H9 (cell line): Measurements from ENCODE around the gene CYTH3. TPM values are rescaled to one million over a fixed set of nuclear protein-coding genes. Genes with fewer than 3 reads are reported as not detected.

ENCODE experiments used
- DNase-seq: peaks from one replicate; pipeline ENCODE4 v3.0.0-alpha.2; 2017
- H2AFZ ChIP-seq: one replicate; pipeline ENCODE4 v1.6.1; 2013; ENCODE audit warnings: mild to moderate bottlenecking, low read length, control low read depth, moderate library complexity
- H2AK5ac ChIP-seq: 2 replicates; pipeline ENCODE4 v1.6.1; 2013; ENCODE audit warnings: low read length, control low read depth, mixed read lengths; ENCODE audit not compliant: insufficient read length
- H2BK120ac ChIP-seq: one replicate; pipeline ENCODE4 v1.6.1; 2013; ENCODE audit warnings: low read depth, mild to moderate bottlenecking, low read length, control low read depth, inconsistent platforms; ENCODE audit not compliant: poor library complexity, severe bottlenecking
- H2BK12ac ChIP-seq: 2 replicates; pipeline ENCODE4 v1.6.1; 2013; ENCODE audit warnings: low read length, control low read depth, mixed read lengths, low read depth; ENCODE audit not compliant: insufficient read length
- H2BK15ac ChIP-seq: 2 replicates; pipeline ENCODE4 v1.6.1; 2013; ENCODE audit warnings: low read depth, low read length, control low read depth
- H2BK20ac ChIP-seq: one replicate; pipeline ENCODE4 v1.6.1; 2013; ENCODE audit warnings: low read depth, mild to moderate bottlenecking, low read length, control low read depth, inconsistent platforms; ENCODE audit not compliant: poor library complexity, severe bottlenecking
- H2BK5ac ChIP-seq: 2 replicates; pipeline ENCODE4 v1.6.1; 2013; ENCODE audit warnings: low read length, control low read depth, mixed read lengths; ENCODE audit not compliant: insufficient read length
- H3K14ac ChIP-seq: 2 replicates; pipeline ENCODE4 v1.6.1; 2013; ENCODE audit warnings: low read length, control low read depth; ENCODE audit not compliant: insufficient read depth
- H3K18ac ChIP-seq: 2 replicates; pipeline ENCODE4 v1.6.1; 2013; ENCODE audit warnings: low read depth, mild to moderate bottlenecking, mixed read lengths, low read length, control low read depth; ENCODE audit not compliant: insufficient read length
- H3K23ac ChIP-seq: 2 replicates; pipeline ENCODE4 v1.6.1; 2013; ENCODE audit warnings: low read length, control low read depth, mixed read lengths, low read depth; ENCODE audit not compliant: insufficient read length
- H3K23me2 ChIP-seq: 2 replicates; pipeline ENCODE4 v1.6.1; 2013; ENCODE audit warnings: low read depth, mild to moderate bottlenecking, mixed read lengths, low read length, control low read depth; ENCODE audit not compliant: insufficient read length, poor library complexity, severe bottlenecking
- H3K27ac ChIP-seq: 2 replicates; pipeline ENCODE4 v1.5.1; 2013; ENCODE audit warnings: low read length, control low read depth, mixed read lengths, low read depth; ENCODE audit not compliant: insufficient read length
- H3K27me3 ChIP-seq: 2 replicates; pipeline ENCODE4 v1.6.1; 2013; ENCODE audit warnings: low read length, control low read depth, inconsistent platforms; ENCODE audit not compliant: insufficient read depth
- H3K4ac ChIP-seq: 2 replicates; pipeline ENCODE4 v1.6.1; 2013; ENCODE audit warnings: low read depth, mild to moderate bottlenecking, control low read depth, inconsistent platforms, low read length, moderate library complexity
- H3K4me1 ChIP-seq: 2 replicates; pipeline ENCODE4 v1.6.1; 2013; ENCODE audit warnings: low read length, control low read depth, inconsistent platforms; ENCODE audit not compliant: insufficient read depth
- H3K4me2 ChIP-seq: 2 replicates; pipeline ENCODE4 v1.6.1; 2013; ENCODE audit warnings: low read length, control low read depth, mixed read lengths; ENCODE audit not compliant: insufficient read length, insufficient read depth
- H3K56ac ChIP-seq: 2 replicates; pipeline ENCODE4 v1.6.1; 2013; ENCODE audit warnings: low read depth, mild to moderate bottlenecking, mixed read lengths, low read length, control low read depth; ENCODE audit not compliant: insufficient read length
- H3K79me1 ChIP-seq: 2 replicates; pipeline ENCODE4 v1.6.1; 2013; ENCODE audit warnings: low read depth, mild to moderate bottlenecking, moderate library complexity, low read length, control low read depth, inconsistent platforms; ENCODE audit not compliant: insufficient read depth, poor library complexity, severe bottlenecking
- H3K79me2 ChIP-seq: 2 replicates; pipeline ENCODE4 v1.6.1; 2013; ENCODE audit warnings: low read length, control low read depth, inconsistent platforms; ENCODE audit not compliant: insufficient read depth
- H3K9ac ChIP-seq: 2 replicates; pipeline ENCODE4 v1.6.1; 2013; ENCODE audit warnings: low read length, control low read depth, mixed read lengths; ENCODE audit not compliant: insufficient read length; ENCODE audit errors: extremely low read depth
- H3K9me3 ChIP-seq: one replicate; pipeline ENCODE4 v1.6.1; 2013; ENCODE audit warnings: low read depth, low read length, inconsistent platforms; ENCODE audit not compliant: control insufficient read depth
- H3T11ph ChIP-seq: one replicate; pipeline ENCODE4 v1.6.1; 2013; ENCODE audit warnings: mild to moderate bottlenecking, low read length, control low read depth, inconsistent platforms
- H4K20me1 ChIP-seq: one replicate; pipeline ENCODE4 v1.6.1; 2013; ENCODE audit not compliant: control insufficient read depth, insufficient read length, insufficient read depth
- H4K5ac ChIP-seq: 2 replicates; pipeline ENCODE4 v1.6.1; 2013; ENCODE audit warnings: low read depth, mild to moderate bottlenecking, mixed read lengths, low read length, control low read depth; ENCODE audit not compliant: insufficient read length
- H4K8ac ChIP-seq: replicated peaks from 2 replicates; pipeline ENCODE4 v1.6.1; 2013; ENCODE audit warnings: low read length, control low read depth, mixed read lengths, low read depth; ENCODE audit not compliant: insufficient read length
- H4K91ac ChIP-seq: 2 replicates; pipeline ENCODE4 v1.6.1; 2013; ENCODE audit warnings: low read depth, mild to moderate bottlenecking, moderate library complexity, mixed read lengths, low read length, control low read depth; ENCODE audit not compliant: insufficient read length
- H3K27ac Mint-ChIP-seq, 3 experiments: 2 replicates in 2 of 3; 3 replicates in 1 of 3; pipeline ENCODE4 v1.8.0; 2020 to 2021; ENCODE audit warnings: mixed read lengths in 3 of 3, mild to moderate bottlenecking in 1 of 3, moderate library complexity in 1 of 3
- H3K27me3 Mint-ChIP-seq: 2 replicates; pipeline ENCODE4 v1.8.0; 2021; ENCODE audit warnings: low read depth, mild to moderate bottlenecking, moderate library complexity, mixed read lengths
- H3K36me3 Mint-ChIP-seq, 3 experiments: 2 replicates in 2 of 3; 3 replicates in 1 of 3; pipeline ENCODE4 v1.8.0; 2020 to 2021; ENCODE audit warnings: low read depth in 3 of 3, mixed read lengths in 3 of 3; ENCODE audit not compliant: insufficient read depth in 1 of 3
- H3K4me1 Mint-ChIP-seq, 2 experiments: 2 replicates each; pipeline ENCODE4 v1.8.0; 2020; ENCODE audit warnings: mixed read lengths in 2 of 2
- H3K4me3 Mint-ChIP-seq, 2 experiments: 2 replicates in 1 of 2; 3 replicates in 1 of 2; pipeline ENCODE4 v1.8.0; 2020 to 2021; ENCODE audit warnings: mild to moderate bottlenecking in 2 of 2, mixed read lengths in 2 of 2, moderate library complexity in 1 of 2
- H3K9me3 Mint-ChIP-seq, 2 experiments: 2 replicates in 1 of 2; 3 replicates in 1 of 2; pipeline ENCODE4 v1.8.0; 2020; ENCODE audit warnings: mild to moderate bottlenecking in 2 of 2, mixed read lengths in 2 of 2, moderate library complexity in 1 of 2
- CTCF ChIP-seq: fragments of 200-600 bp; sonication (generic); conservative IDR thresholded peaks from 3 replicates; pipeline ENCODE4 v1.8.0; 2021; ENCODE audit warnings: antibody characterized with exemption, mild to moderate bottlenecking
- WGBS: extraction: QIAGEN DNeasy Blood & Tissue Kit; methylation state at CpG from one replicate; pipeline ENCODE4 v1.1.7; 2013; ENCODE audit warnings: missing lambda C conversion rate, low lambda C conversion rate, mixed read lengths; ENCODE audit not compliant: insufficient read length; ENCODE audit errors: extremely low coverage; 5-methylcytosine and 5-hydroxymethylcytosine counted together
- total RNA-seq: library from RNA; stranded (reverse); gene quantifications from 2 replicates; pipeline ENCODE4 v1.2.1, GENCODE V29; 2021

Gene CYTH3
- total RNA-seq, 1 experiment from 2014 or later, result 12.3 TPM

- Histone ChIP-seq H2BK120ac (no peak overlapping the region), H3K18ac (no peak overlapping the region), H4K5ac (no peak overlapping the region), H3K14ac (no peak overlapping the region), H2BK15ac (no peak overlapping the region), H3K4me1 (peaks cover under 1% of the 10 kb centered on the region; the same call in 1 of the 2 replicates), H2AFZ (no peak overlapping the region), H4K20me1 (no peaks in the 10 kb centered on the region), H2AK5ac (no peak overlapping the region), H3K79me1 (no peaks in the 10 kb centered on the region), H3K23me2 (no peaks in the 10 kb centered on the region), H2BK20ac (no peak overlapping the region), H4K8ac (no peak overlapping the region), H3K79me2 (no peaks in the 10 kb centered on the region), H3K27ac (no peak overlapping the region), H3K23ac (no peak overlapping the region), H3K9me3 (no peaks in the 10 kb centered on the region), H4K91ac (no peak overlapping the region), H3K4ac (no peak overlapping the region), H3K56ac (no peak overlapping the region), H3K4me2 (no peak overlapping the region), H3T11ph (no peak overlapping the region), H2BK5ac (no peak overlapping the region), H2BK12ac (no peak overlapping the region), H3K9ac (no peak overlapping the region), H3K27me3 (no peaks in the 10 kb centered on the region)
- peaks cover 21 to 23% of the 10 kb centered on the region in 2 experiments for H3K4me1 Mint-ChIP-seq
- WGBS, result no CpG with 5 or more reads among the region's 5 CpGs
- no peak for TF ChIP-seq CTCF
- DNase-seq, result no peak
- no peaks in the 10 kb centered on the region for H3K36me3 Mint-ChIP-seq
- no peaks in the 10 kb centered on the region for H3K27me3 Mint-ChIP-seq
- H3K9me3 Mint-ChIP-seq, result no peaks in the 10 kb centered on the region
- no peak overlapping the region for H3K4me3 Mint-ChIP-seq
- peak overlapping the region in 1 of 3 experiments; percentile 58; a peak in 1 of 7 replicates for H3K27ac Mint-ChIP-seq
Measured at GRCh38 chr7:6203381-6203780, 69.0 kb downstream of the CYTH3 start.
